ELF-1 (cell line): ENCODE results near the gene ADORA1.

Experiments
- DNase-seq: peaks from one replicate; pipeline ENCODE4 v3.0.0-alpha.2; 2016; ENCODE audit warnings: low read depth, low spot score

Gene ADORA1

GRCh38 chr1:203140743-203141520, 13.4 kb downstream of the ADORA1 start:
- DNase-seq = peak; percentile 85

GRCh38 chr1:203142124-203142523, 14.6 kb downstream of the ADORA1 start:
- no peak for DNase-seq

DNA sequence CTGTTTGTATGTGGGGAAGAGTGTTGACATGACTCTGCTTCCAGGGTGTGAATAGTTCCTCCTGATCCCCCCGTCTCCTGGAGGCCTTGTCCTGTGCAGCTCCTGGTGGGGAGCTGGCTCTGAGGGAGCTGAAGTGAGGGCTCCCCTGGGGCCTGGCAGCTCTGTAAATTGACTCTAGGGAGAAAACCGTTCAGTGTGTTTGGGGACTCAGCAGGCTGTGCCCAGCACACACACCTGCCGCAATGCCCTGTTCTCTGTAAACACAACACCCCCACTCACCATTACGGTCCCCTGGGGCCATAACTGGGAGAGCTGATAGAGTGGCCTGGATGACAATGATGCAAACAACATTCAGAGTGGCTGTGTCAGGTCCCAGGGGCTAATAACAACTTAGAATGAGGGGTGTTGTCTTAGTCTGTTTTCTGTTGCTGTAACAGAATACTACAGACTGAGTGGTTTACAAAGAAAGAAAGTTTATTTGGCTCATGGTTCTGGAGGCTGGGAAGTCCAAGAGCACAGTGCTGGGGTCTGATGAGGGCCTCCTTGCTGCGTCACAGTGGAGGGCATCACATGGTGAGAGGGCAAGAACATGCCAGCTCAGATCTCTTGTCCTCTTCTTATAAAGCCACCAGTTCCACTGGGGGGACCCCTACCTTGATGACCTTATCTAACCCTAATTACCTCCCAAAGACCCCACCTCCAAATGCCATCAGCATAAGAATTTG, 15.3 kb downstream of the ADORA1 start:
- DNase-seq = peak; percentile 64

DNA sequence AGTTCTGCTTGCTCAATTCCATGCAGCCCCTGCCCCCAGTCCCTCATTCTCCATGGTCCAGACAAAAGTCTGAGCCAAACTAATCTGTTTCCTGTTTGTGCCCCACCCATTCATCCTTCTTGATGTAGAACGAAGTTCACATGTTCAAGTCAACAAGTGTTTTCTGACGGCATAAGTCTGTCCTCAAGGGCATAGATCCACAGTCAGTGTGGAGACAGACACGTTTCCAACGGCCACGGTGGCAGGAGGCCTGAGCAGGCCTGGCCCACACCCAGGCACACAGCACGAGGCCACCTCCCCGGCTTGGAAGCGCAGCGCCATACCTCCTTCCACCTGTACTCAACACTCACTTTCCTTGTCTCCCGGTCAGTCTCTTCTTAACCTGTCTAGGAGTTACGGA, 16.1 kb downstream of the ADORA1 start:
- DNase-seq = no peak

- no peak for DNase-seq
These were observed 17.1 kb downstream of the ADORA1 start for GRCh38 chr1:203144661-203145060.

DNA sequence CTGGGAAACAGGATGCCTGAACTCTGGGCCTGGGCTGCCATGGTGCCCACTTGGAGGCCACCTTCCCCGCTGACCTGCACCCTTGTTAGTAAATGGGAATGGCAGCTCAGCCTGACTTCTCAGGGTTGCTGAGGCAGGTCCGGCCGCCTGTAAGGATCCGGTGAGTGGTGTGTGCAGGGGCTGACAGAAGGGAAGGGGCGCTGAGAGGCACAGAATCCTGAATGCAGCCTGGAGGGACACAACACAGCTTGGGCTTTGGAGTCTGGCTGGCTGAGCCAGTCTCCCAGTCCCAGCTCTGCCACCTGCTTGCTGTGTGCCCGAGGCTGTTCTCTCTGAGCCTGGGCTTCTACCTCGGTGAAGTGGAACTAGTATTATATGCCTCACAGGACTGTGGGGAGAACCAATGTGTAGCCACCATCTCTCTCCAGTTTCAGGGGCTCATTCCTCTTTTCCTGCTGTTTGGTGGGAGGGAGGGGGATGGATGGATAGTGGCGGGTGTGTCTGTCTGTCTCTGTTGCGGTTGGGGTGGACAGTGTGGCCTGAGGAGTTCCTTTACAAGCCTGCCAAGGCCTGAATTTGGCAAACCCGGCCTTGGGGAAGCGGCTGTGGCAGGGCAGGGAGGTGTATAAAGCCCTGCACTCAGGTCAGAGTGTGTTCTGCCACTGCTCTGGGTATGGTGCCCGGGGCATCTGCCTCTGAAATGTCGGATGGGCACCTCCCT, 18.0 kb downstream of the ADORA1 start:
- DNase-seq = peak; percentile 69

- DNase-seq = no peak
These were observed 18.5 kb downstream of the ADORA1 start for GRCh38 chr1:203146042-203146369.

- no peak for DNase-seq
These were observed 19.0 kb downstream of the ADORA1 start for GRCh38 chr1:203146537-203146936.

DNA sequence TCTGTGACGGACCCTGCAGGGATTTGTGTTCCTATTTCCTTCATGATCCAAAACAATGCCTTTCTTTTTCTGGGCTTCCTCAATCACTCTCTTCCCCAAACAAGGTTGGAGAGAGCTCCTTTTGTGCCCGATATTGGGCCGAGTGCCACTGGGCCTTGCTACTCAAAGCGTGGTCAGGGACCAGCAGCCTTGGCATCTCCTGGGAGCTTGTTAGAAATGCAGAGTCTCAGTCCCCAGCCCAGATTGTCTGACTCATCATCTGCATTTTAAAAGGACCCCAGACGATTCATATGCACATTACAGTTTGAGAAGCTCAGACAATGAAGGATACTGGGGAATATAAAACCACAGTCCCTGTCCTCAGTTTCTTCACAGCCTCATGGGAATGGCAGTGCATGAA, 19.9 kb downstream of the ADORA1 start:
- DNase-seq = no peak

- peak; percentile 38 for DNase-seq
These were observed 20.6 kb downstream of the ADORA1 start for GRCh38 chr1:203148127-203148526.

- DNase-seq = no peak
These were observed 21.1 kb downstream of the ADORA1 start for GRCh38 chr1:203148579-203148978.

DNA sequence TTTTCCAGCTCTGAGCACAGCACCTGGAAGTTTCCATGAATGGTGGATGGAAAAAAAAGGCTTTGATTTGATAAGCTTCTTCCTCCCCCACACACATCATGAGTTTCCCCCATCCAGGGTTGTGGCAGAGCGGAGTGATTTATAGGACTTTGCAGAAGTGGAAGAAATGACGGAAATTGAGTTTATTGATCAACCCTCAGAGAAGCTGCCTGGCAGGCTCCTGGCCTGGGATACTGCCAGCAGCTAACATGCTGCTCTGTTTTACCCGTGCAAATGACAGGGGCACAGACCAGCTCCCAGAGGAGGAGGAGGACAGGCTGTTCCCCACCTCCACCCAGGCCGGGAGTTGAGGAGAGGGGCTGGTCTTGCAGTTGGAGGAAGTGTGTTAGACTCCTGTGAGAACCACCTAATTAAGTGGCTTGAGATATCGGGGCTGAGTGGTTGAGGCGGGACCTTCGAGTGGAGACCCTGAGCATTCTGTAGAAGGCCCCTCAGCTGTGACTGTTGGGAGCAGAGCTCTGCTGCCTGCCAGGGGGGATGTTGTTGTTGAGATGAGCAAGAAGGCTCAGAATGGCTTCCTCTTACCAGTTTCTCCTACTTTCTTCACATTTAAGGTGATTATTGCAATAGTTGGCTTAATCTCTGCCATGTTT, 21.8 kb downstream of the ADORA1 start:
- DNase-seq = no peak

- DNase-seq = no peak
These were observed 23.2 kb downstream of the ADORA1 start for GRCh38 chr1:203150511-203151297.

- no peak for DNase-seq
These were observed 24.0 kb downstream of the ADORA1 start for GRCh38 chr1:203151362-203152157.

DNA sequence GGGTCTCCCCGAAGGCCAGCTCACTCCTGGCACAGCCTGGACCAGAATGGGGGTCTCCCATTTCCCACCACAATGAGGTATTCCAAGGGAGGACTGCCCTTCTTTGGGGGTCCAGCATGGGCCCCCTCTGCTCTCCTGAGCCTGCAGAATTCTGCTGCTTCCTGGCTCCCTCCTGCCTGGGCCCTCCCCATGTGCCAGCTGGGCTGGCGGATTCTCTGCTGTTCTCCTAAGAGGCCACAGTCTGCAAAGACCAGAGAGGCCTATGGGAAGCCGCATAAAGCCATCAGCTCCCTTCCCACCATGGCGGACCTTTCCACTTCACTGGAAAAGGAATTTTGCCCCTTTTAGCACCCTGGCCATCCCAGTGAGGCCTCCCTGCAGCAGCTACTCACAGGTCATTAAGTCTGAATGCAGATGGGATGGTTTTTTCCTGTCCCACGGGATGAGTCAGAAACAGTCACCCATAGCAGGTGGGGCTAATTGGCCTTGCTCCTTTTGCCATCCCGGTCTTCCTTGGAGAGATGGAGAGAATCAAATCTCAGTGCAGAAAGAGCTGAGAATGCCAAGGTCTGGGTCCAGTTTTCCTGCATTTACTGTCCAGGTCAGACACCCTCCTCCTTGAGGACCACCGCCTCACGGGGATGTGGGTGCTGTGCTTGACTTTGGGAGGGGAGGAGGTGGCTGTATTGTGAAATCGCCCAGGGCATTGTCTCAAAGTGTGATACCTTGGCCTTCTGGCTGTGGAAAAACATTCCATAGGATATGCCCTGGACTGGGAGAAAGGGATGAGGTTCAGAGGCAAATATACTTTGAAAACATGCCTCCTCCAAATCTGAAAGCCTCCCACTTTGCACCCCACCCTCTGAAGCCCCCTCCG, 24.9 kb downstream of the ADORA1 start:
- peak; percentile 56 for DNase-seq

GRCh38 chr1:203153051-203153988, 25.8 kb downstream of the ADORA1 start:
- DNase-seq = no peak

GRCh38 chr1:203153989-203154821, 26.7 kb downstream of the ADORA1 start:
- peak; percentile 88 for DNase-seq
